GM23338 (cell line): ENCODE measurements around the gene HOXD4. TPM values are rescaled to one million over a fixed set of nuclear protein-coding genes. Genes with fewer than 3 reads are reported as not detected.
A peak's percentile ranks its signal among the peaks of the same experiment; 100 is the strongest.

Source experiments
- ATAC-seq: fragments of 200-7000 bp; cut with Tn5 transposase; 3 replicates; pipeline ENCODE4 v1.9.1; 2020
- DNase-seq: peaks from one replicate; pipeline ENCODE4 v3.0.0-alpha.2; 2015; ENCODE audit warnings: low spot score
- H2AFZ ChIP-seq: fragments of 200-600 bp; sonication (generic); 2 replicates; pipeline ENCODE4 v1.8.0; 2016; ENCODE audit warnings: antibody characterized with exemption, mild to moderate bottlenecking, moderate library complexity
- H3F3A ChIP-seq: fragments of 200-600 bp; sonication (generic); replicated peaks from 2 replicates; pipeline ENCODE4 v1.8.0; 2017; ENCODE audit warnings: antibody characterized with exemption, mixed run types, low read depth
- H3K27ac ChIP-seq: fragments of 200-600 bp; sonication (generic); 2 replicates; pipeline ENCODE4 v1.6.1; 2016; ENCODE audit warnings: low read depth
- H3K27me3 ChIP-seq: fragments of 200-600 bp; sonication (generic); 2 replicates; pipeline ENCODE4 v1.8.0; 2016; ENCODE audit warnings: mild to moderate bottlenecking, mixed run types, moderate library complexity; ENCODE audit not compliant: insufficient read depth
- H3K36me3 ChIP-seq: fragments of 200-600 bp; sonication (generic); 2 replicates; pipeline ENCODE4 v1.8.0; 2016; ENCODE audit warnings: mild to moderate bottlenecking; ENCODE audit not compliant: insufficient read depth
- H3K4me1 ChIP-seq: fragments of 200-600 bp; sonication (generic); 2 replicates; pipeline ENCODE4 v1.8.0; 2016; ENCODE audit warnings: mild to moderate bottlenecking, moderate library complexity; ENCODE audit not compliant: insufficient read depth
- H3K4me2 ChIP-seq: fragments of 200-600 bp; sonication (generic); 2 replicates; pipeline ENCODE4 v1.7.1; 2017; ENCODE audit warnings: mixed run types
- H3K4me3 ChIP-seq: fragments of 200-600 bp; sonication (generic); 2 replicates; pipeline ENCODE4 v1.6.1; 2016; ENCODE audit warnings: mixed run types
- H3K79me2 ChIP-seq: fragments of 200-600 bp; sonication (generic); replicated peaks from 2 replicates; pipeline ENCODE4 v1.8.0; 2017; ENCODE audit warnings: mild to moderate bottlenecking; ENCODE audit not compliant: insufficient read depth
- H3K9me2 ChIP-seq: fragments of 200-600 bp; sonication (generic); 2 replicates; pipeline ENCODE4 v1.8.0; 2017; ENCODE audit not compliant: insufficient read depth
- H4K20me1 ChIP-seq: fragments of 200-600 bp; sonication (generic); replicated peaks from 2 replicates; pipeline ENCODE4 v1.8.0; 2017; ENCODE audit warnings: mild to moderate bottlenecking; ENCODE audit not compliant: insufficient read depth
- H3K27ac Mint-ChIP-seq: 2 replicates; pipeline ENCODE4 v1.8.0; 2020; ENCODE audit warnings: inconsistent platforms, mild to moderate bottlenecking, moderate library complexity, mixed read lengths
- H3K27me3 Mint-ChIP-seq: 3 replicates; pipeline ENCODE4 v1.8.0; 2022; ENCODE audit warnings: low read depth, mild to moderate bottlenecking, moderate library complexity, mixed read lengths, inconsistent platforms; ENCODE audit not compliant: insufficient read depth, poor library complexity
- H3K36me3 Mint-ChIP-seq: 3 replicates; pipeline ENCODE4 v1.8.0; 2021; ENCODE audit warnings: low read depth, mild to moderate bottlenecking, inconsistent platforms, moderate library complexity, mixed read lengths
- H3K4me1 Mint-ChIP-seq: 3 replicates; pipeline ENCODE4 v1.8.0; 2020; ENCODE audit warnings: mild to moderate bottlenecking, inconsistent platforms, mixed read lengths
- H3K4me3 Mint-ChIP-seq: 3 replicates; pipeline ENCODE4 v1.8.0; 2021; ENCODE audit warnings: moderate library complexity, mild to moderate bottlenecking, inconsistent platforms, mixed read lengths
- H3K9me3 Mint-ChIP-seq: 3 replicates; pipeline ENCODE4 v1.8.0; 2020; ENCODE audit warnings: moderate library complexity, mild to moderate bottlenecking, inconsistent platforms, mixed read lengths
- CREB1 ChIP-seq: fragments of 250-450 bp; sonication (Bioruptor Pico); IDR thresholded peaks from 2 replicates; pipeline ENCODE4 v1.5.0; 2020; ENCODE audit warnings: low read depth, mild to moderate bottlenecking, moderate library complexity
- CTCF ChIP-seq, 2 experiments: fragments of 200-600 bp in 1 of 2; sonication (generic) in 1 of 2; conservative IDR thresholded peaks; 2 replicates each; pipeline versions ENCODE4 v1.5.1 to v1.6.1; 2016 to 2017; ENCODE audit warnings: antibody characterized with exemption in 2 of 2, low read depth in 2 of 2, mild to moderate bottlenecking in 2 of 2, moderate library complexity in 1 of 2
- ETS1 ChIP-seq: IDR thresholded peaks from 2 replicates; pipeline ENCODE4 v1.6.1; 2016; ENCODE audit warnings: antibody characterized with exemption
- EZH2 ChIP-seq: fragments of 200-600 bp; sonication (generic); IDR thresholded peaks from one replicate; pipeline ENCODE4 v1.8.0; 2017; ENCODE audit warnings: antibody characterized with exemption, mild to moderate bottlenecking, low read depth; ENCODE audit not compliant: unreplicated experiment
- EZH2phosphoT487 ChIP-seq: fragments of 200-600 bp; sonication (generic); IDR thresholded peaks from one replicate; pipeline ENCODE4 v1.8.1; 2018; ENCODE audit warnings: antibody characterized with exemption; ENCODE audit not compliant: unreplicated experiment
- JUNB ChIP-seq: IDR thresholded peaks from one replicate; pipeline ENCODE4 v1.6.1; 2016; ENCODE audit warnings: antibody characterized with exemption; ENCODE audit not compliant: unreplicated experiment
- POLR2AphosphoS5 ChIP-seq: IDR thresholded peaks from 2 replicates; pipeline ENCODE4 v1.6.1; 2016; ENCODE audit warnings: antibody characterized with exemption, low read depth
- REST ChIP-seq: IDR thresholded peaks from one replicate; pipeline ENCODE4 v1.6.1; 2018; ENCODE audit warnings: antibody characterized with exemption; ENCODE audit not compliant: unreplicated experiment
- STAT1 ChIP-seq: IDR thresholded peaks from one replicate; pipeline ENCODE4 v1.6.1; 2016; ENCODE audit warnings: antibody characterized with exemption; ENCODE audit not compliant: unreplicated experiment
- ZNF114 ChIP-seq: fragments of 250-450 bp; sonication (Bioruptor Pico); IDR thresholded peaks from 2 replicates; pipeline ENCODE4 v1.5.0; 2020; ENCODE audit warnings: mild to moderate bottlenecking, moderate library complexity
- ZNF331 ChIP-seq: fragments of 250-450 bp; sonication (Bioruptor Pico); IDR thresholded peaks from 2 replicates; pipeline ENCODE4 v1.5.0; 2020; ENCODE audit warnings: low read depth, mild to moderate bottlenecking, moderate library complexity
- polyA plus RNA-seq: library from polyadenylated mRNA; unstranded; fragments of >200 nt; fragmentation: Nextera tagmentation; extraction: Ambion mirVana; gene quantifications from 2 replicates; pipeline ENCODE4 v1.2.1, GENCODE V29; 2016
- total RNA-seq: library from RNA; depleted of rRNA; stranded (reverse); fragments of >200 nt; shearing (Covaris generic); gene quantifications from 2 replicates; pipeline ENCODE4 v1.2.3, GENCODE V29; 2014

The HOXD4 gene
- total and polyA plus RNA-seq, 2 experiments from 2014 or later = not detected

DNA sequence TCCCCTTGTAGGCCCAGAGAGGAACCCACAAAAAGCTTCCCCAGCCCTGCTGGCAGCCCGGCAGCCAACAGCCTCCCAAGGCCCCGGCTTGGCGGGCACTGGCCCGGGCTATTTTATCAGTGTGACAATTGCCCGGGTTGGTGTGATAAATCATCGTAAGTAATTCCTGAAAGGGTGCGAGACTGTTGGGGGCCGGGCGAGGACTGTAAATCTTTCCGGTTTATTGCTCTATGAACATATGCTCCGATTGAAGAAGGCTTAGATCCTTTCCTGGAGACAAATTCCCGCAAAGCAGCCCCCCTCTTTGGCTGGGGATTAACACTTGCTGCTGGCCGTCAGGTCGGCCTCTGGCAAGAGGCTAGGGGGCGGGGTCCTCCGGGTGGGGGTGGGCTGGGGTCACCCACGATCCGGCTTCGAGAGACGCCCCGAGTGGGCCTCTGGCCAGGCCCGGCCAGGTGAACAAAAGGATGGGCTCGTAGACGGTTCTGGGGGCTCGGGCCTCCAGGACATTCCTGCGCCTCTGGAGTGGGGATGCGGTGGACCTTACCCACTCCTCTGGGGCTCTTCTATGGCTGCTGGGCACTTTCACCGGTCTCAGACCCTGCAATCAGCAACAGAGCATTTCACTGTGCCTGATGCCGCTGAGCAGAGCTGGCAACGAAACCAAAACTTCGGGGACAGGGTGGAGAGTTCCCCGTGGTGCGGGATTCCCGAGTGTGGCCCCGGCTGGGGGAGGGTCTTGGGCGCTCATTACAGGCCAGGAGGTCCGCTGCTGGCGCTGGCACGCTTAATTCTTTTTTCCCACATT lies 7.7 kb downstream of the HOXD4 start (continued):
- TF ChIP-seq EZH2 = peak; percentile 95

DNA sequence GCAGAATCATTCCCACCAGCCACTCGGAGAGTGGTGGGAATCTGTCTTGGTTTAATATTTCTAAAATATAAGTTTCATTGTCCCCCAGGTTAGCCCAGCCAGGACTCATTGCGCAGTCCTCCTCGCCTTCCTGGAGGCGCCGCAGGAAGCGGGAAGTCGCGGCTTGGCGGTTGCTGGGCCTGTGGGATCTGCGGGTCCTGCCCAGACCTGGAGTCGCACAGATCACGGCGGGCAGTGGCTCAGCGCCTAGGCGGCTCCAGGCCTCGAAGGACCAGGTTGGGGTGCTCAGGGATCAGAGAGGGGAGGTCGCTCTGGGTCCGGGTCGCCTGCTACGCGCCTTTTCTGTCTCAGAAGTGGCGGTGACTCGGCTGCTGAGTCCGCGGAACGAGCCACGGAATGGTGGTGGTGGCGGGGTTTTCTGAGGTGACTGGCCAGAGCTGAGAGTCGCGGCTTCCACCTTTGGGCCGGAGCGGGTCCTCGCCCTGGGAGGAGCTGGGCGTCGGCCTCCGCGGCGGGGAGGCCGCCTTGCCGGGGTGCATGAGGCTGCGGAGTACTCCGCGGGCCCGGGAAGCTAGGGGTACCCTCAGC lies 8.4 kb downstream of the HOXD4 start:
- no peaks in the 10 kb centered on the region for H3K79me2 ChIP-seq
- DNase-seq = peak; percentile 53
- peak overlapping the region; percentile 64; the same call in 1 of the 2 replicates for H3K4me2 ChIP-seq
- H3K9me2 ChIP-seq = no peaks in the 10 kb centered on the region
- Mint-ChIP-seq H3K27ac (no peak overlapping the region), H3K27me3 (peaks cover 99% of the 10 kb centered on the region), H3K9me3 (peaks cover 10% of the 10 kb centered on the region; the same call in 2 of the 3 replicates), H3K4me3 (peak overlapping the region; percentile 19; the same call in 2 of the 3 replicates), H3K36me3 (no peaks in the 10 kb centered on the region), H3K4me1 (peaks cover 49% of the 10 kb centered on the region)
- peaks cover 58% of the 10 kb centered on the region for H3K4me1 ChIP-seq
- peak overlapping the region; percentile 47; the same call in 1 of the 2 replicates for H2AFZ ChIP-seq
- peak overlapping the region; percentile 41; the same call in 1 of the 2 replicates for H3K4me3 ChIP-seq
- no peak for TF ChIP-seq POLR2AphosphoS5
- no peak for TF ChIP-seq ETS1
- peak; percentile 96 for TF ChIP-seq EZH2phosphoT487
- TF ChIP-seq EZH2 = peak; percentile 90
- peaks cover 100% of the 10 kb centered on the region for H3K27me3 ChIP-seq
- H3F3A ChIP-seq = peaks cover 28% of the 10 kb centered on the region
- ATAC-seq = peak; percentile 24
- peaks cover 49% of the 10 kb centered on the region for H4K20me1 ChIP-seq
- H3K27ac ChIP-seq = no peak overlapping the region
- no peaks in the 10 kb centered on the region for H3K36me3 ChIP-seq

- peaks cover 10% of the 10 kb centered on the region; the same call in 2 of the 3 replicates for H3K9me3 Mint-ChIP-seq
- Histone ChIP-seq H3K4me2 (peak overlapping the region; percentile 64; the same call in 1 of the 2 replicates), H3K9me2 (no peaks in the 10 kb centered on the region), H3K36me3 (no peaks in the 10 kb centered on the region), H3K4me3 (peak overlapping the region; percentile 41), H3K4me1 (peaks cover 58% of the 10 kb centered on the region), H4K20me1 (peaks cover 43% of the 10 kb centered on the region), H2AFZ (peak overlapping the region; percentile 47; the same call in 1 of the 2 replicates), H3K27ac (no peak overlapping the region), H3K79me2 (no peaks in the 10 kb centered on the region), H3K27me3 (peaks cover 100% of the 10 kb centered on the region), H3F3A (peaks cover 26% of the 10 kb centered on the region)
- peaks cover 99% of the 10 kb centered on the region for H3K27me3 Mint-ChIP-seq
- H3K4me1 Mint-ChIP-seq = peaks cover 49% of the 10 kb centered on the region
- ATAC-seq (peak; percentile 11), DNase-seq (peak; percentile 46)
- H3K36me3 Mint-ChIP-seq = no peaks in the 10 kb centered on the region
- H3K4me3 Mint-ChIP-seq = no peak overlapping the region
- no peak overlapping the region for H3K27ac Mint-ChIP-seq
- TF ChIP-seq REST (no peak), CREB1 (no peak), ZNF114 (CRISPR knock-in tag) (no peak), EZH2phosphoT487 (peak; percentile 32), CTCF (conservative IDR thresholded peaks at IDR 0.05; ENCODE audit: low read depth in 2 of 2) (no peak), ZNF331 (CRISPR knock-in tag) (no peak), JUNB (no peak), EZH2 (peak; percentile 37), STAT1 (no peak), ETS1 (no peak), POLR2AphosphoS5 (no peak)
These were observed 9.1 kb downstream of the HOXD4 start for GRCh38 chr2:176160251-176160985.
